GM18873 (cell line): Measurements from ENCODE around the gene WNT7B.
"Not testable (repeated sequence)": the region's sequence is repeated elsewhere in the genome, so short reads cannot be mapped to it uniquely, and the experiment has no call there.

Experiments used
- ATAC-seq: cut with Tn5 transposase; IDR thresholded peaks from one replicate; pipeline ENCODE4 v1.9.1; 2021; ENCODE audit warnings: mild to moderate bottlenecking, moderate library complexity, moderate number of reproducible peaks; ENCODE audit not compliant: unreplicated experiment, low FRiP score

The WNT7B gene

GRCh38 chr22:46008836-46009596, 32.1 kb upstream of the WNT7B start:
- no peak for ATAC-seq

DNA sequence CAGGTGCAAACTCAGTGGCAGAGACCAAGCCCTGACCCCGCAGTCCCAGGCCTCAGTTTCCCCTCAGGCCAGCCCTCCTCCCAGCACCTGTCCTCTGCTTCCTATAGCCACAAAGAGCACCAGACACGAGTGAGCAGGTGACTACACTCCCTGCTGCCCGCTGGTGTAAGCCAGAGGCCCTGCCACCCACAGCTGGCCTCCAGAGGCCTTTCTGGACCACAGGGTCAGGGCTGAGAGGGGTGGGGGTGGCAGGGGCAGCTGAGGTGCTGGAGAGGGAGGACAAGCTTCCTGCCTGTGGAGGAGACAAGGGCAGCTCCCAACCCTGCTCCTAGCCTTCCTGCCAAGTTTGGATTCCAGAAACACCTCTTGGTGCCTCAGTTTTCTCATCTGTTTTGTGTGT, 31.3 kb upstream of the WNT7B start:
- ATAC-seq, result no peak

DNA sequence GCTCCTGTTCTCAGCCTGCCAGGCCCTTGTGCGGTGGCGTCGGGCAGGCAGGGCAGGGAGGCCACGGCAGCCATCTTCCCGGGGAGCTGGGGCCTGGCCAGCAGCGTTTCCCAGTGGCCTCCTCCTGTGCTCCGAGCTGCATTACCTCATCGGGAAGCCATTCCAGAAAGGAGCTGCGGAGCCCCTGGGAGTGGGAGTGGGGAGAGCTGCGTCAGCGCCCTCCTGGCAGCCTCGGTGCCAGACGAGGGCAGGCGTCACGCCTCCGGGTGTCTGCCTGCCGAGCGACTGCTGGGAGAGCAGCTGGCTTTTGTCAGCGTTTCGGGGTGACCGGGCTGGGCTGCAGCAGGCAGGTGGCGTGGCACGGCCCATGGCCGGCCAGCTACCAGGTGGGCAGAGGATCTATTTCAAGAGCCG, 30.9 kb upstream of the WNT7B start:
- ATAC-seq, result no peak

GRCh38 chr22:46007003-46007847, 30.3 kb upstream of the WNT7B start:
- no peak for ATAC-seq

DNA sequence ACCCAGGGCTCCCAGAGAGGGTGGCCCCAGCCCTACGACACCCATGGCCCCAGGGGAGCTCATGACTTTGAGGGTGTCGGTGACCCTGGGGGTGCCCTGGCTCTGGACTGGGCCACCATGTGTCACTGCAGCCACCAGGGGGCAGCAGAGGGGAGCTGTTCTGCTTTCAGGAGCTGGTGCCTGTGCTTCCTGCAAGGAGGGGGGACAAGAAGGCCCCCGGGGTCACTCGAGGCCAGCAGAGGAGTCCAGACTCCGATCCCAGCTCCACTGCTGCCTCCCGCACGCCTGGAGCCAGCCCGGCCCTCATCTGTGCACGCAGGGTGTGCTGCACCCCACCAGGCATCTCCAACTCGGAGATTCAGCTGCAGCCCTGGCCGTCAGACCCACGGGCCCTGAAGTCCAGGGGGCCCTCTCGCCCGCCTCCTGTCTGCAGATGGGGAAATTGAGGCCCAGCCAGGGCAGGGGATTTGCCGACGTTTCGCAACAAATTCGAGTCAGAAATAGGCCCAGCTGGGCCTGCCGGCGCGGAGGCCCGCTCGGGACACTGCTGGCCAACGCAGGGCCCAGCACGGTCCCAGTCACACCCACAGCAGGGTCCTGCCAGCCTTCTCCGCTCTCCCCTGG, 29.5 kb upstream of the WNT7B start:
- no peak for ATAC-seq

- ATAC-seq, result not testable (repeated sequence)
Measured at GRCh38 chr22:46005116-46005705, 28.2 kb upstream of the WNT7B start.

DNA sequence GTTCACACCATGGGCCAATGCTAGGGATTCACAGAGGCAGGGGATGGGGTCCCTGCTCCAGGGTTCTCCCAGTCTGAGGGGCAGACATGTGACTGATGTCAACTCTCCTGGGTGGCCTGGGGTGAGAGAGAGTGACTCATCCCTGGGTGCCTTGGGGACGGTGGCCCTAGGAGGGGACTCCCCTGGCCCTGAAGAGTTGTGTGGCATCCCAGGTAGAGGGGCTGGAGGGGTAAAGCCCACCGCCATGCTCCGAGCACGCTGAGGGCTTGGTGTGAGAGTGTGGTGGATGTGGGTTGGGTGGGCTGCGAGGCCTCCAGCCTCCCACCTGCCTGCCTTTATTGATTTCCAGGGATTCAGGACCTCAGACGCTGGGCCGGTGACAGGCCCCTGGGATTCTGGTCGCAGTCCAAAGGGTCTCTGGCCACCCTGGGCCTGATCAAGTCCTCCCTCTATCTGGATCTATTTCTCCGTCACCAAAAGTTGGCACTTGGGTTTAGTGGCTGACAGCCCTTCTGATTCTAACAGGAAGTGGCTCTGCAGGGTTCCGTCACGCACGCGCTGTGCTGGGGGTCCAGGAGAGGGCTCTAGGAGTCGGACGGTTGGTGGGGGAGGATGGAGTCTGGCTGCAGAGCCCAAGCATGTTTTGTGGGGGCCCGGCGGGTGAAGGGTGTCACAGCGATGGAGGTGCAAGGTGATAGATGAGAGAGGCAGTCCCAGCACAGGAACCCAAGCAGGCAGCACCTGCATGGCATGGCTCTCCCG, 27.3 kb upstream of the WNT7B start:
- ATAC-seq, result no peak

GRCh38 chr22:46003271-46004091, 26.5 kb upstream of the WNT7B start:
- ATAC-seq, result no peak

GRCh38 chr22:46002757-46003270, 25.9 kb upstream of the WNT7B start:
- ATAC-seq, result no peak

GRCh38 chr22:46001426-46002106, 24.6 kb upstream of the WNT7B start:
- no peak for ATAC-seq

- ATAC-seq, result no peak
Measured at GRCh38 chr22:46001046-46001425, 24.1 kb upstream of the WNT7B start.

DNA sequence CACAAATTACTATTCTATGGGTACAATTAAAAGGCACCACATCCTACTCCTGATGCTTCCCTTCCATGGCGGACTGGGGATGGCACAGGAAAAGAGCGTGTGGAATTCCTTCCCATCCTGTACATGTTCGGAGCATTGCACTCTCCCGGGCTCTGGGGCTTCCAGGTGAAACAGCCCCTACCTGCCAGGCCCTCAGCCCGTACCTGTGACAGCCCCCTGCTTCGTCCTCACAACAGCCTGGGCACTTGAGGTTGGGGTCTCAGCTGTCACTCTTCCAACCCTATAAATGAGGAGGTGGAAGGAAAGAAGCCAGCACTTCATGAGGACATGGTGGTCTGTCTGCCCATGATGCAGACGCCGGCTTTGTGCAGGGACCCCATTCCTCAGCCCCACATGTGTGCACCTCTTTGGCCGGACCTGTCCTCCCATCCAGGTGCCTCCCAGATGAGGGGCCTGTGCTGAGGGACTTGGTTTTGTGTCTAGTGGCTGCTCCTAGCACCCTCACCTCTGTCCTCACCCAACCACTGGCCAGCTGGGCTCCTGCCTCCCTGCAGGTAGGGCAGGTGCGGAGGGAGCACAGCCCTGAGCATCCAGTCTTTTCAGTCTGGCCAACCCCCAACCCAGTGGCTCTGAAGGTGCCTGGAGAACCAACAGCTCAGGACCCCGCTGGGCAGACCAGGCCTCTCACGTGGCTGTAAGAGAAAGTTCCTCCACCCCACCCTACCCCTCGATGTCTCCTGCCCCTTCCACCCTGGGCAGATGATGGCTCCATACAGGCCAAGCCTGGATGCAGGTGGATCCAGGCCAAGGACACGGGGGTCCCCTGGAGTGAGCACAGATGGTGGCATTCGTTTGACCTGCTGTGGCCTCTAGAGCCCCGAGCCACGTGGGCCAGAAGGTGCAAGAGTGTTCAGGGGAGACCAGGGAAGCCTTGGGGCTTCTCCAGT, 23.4 kb upstream of the WNT7B start:
- ATAC-seq, result no peak

DNA sequence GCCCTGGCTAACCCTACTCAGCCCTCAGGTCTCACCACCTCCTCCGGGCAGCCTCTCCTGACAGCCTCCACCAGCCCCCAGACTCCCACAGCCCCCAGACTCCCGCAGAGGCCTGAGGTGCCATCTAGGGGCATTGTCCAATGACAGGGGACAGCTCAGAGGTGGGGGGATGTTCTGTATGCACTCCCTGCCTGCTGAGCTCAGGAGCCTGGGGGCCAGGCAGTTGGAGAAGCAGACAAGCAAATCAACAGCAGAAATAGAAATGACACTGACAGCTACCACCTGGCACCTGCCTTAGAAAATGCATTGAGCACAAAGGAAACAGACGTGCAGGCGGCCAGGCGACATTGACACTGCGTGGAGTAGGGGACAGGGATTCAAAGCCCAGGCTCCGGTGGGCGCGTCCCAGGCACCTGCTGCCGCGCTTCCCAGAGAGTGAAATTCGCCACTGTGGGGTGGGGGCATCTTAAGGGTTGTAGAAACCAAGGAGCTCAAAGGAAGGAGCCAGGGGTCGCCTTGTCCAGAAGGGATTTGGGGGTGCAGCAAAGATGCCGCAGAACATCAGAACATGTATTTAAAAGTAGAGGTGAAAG, 22.5 kb upstream of the WNT7B start:
- ATAC-seq, result no peak

DNA sequence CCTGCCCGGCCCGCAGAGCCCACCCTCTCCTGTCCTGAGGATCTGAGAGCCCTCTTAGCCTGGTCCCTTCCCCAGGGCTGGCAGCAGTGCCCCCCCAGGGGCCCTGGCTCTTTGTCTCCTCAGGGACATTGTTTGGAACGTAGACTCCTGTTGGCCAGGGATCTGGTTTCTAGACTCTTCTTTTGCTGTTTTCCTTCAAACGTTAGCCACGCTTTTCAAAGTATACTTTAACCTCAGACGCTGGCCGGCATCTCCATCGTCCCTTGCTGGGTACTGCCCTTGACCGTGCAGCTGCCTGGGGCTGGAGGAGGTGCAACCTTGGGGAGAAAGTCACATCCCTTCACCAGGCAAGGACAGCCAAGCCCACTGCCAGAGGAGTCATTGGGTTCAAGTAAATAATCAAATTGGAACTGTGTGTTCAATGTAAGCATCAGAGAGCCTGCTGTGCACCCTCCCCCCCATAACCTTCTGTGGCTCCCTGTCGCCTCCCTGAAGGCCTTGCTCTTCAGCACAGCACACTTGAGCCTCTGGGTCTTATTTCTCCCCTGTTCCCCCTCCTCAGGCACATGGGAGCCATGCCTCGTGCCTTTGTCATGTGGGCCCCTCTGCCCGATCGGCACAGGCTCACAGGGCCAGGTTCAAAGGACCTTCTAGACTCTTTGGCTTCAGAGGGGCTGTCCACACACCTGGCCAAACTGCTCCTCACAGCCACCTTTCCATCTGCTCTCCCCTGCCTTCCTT, 21.8 kb upstream of the WNT7B start:
- no peak for ATAC-seq

GRCh38 chr22:45997777-45998637, 21.0 kb upstream of the WNT7B start:
- no peak for ATAC-seq
